Progenitor cell of endocrine pancreas (in vitro differentiated cells): ENCODE measurements around the gene FBXL2. TPM values are rescaled to one million over a fixed set of nuclear protein-coding genes. Genes with fewer than 3 reads are reported as not detected.
A peak's percentile ranks its signal among the peaks of the same experiment; 100 is the strongest.

Experiments
- DNase-seq: peaks from one replicate; pipeline ENCODE4 v3.0.0; 2021; ENCODE audit warnings: low spot score; ENCODE audit not compliant: unreplicated experiment
- H3K27ac Mint-ChIP-seq: 2 replicates; pipeline ENCODE4 v1.8.0; 2021; ENCODE audit warnings: mild to moderate bottlenecking, moderate library complexity, mixed read lengths
- H3K27me3 Mint-ChIP-seq: 2 replicates; pipeline ENCODE4 v1.8.0; 2021; ENCODE audit warnings: mixed read lengths
- H3K36me3 Mint-ChIP-seq: 2 replicates; pipeline ENCODE4 v1.8.0; 2022; ENCODE audit warnings: mixed read lengths; ENCODE audit not compliant: insufficient read depth
- H3K4me1 Mint-ChIP-seq: 2 replicates; pipeline ENCODE4 v1.8.0; 2021; ENCODE audit warnings: low read depth, mixed read lengths
- H3K4me3 Mint-ChIP-seq: 2 replicates; pipeline ENCODE4 v1.8.0; 2021; ENCODE audit warnings: low read depth, mild to moderate bottlenecking, moderate library complexity, mixed read lengths
- H3K9me3 Mint-ChIP-seq: 2 replicates; pipeline ENCODE4 v1.8.0; 2021; ENCODE audit warnings: low read depth, mixed read lengths
- CTCF ChIP-seq: fragments of 200-600 bp; sonication (generic); IDR thresholded peaks from one replicate; pipeline ENCODE4 v1.5.0; 2021; ENCODE audit warnings: antibody characterized with exemption, mild to moderate bottlenecking; ENCODE audit not compliant: unreplicated experiment
- total RNA-seq: library from RNA; stranded (reverse); gene quantifications from 2 replicates; pipeline ENCODE4 v1.2.1, GENCODE V29; 2021

FBXL2 gene
- total RNA-seq, 1 donor from 2014 or later = 23.9 TPM

DNA sequence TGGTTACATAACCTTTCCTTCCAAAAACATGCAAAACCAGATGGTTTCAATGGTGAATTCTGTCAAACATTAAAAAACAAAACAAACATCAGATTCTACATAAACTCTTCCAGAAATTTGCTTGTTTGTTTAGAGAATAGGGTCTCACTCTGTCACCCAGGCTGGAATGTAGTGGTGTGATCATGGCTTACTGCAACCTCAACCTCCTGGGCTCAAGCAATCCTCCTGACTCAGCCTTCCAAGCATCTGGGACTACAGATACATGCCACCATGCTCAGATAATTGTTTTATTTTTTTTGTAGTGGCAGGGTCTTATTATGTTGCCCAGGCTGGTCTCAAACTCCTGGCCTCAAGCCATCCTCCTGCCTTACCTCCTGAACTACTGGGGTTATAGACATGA lies 36.1 kb downstream of the FBXL2 start:
- TF ChIP-seq CTCF = no peak
- Mint-ChIP-seq H3K4me3 (no peak overlapping the region), H3K36me3 (peaks cover 17% of the 10 kb centered on the region), H3K27me3 (no peaks in the 10 kb centered on the region), H3K9me3 (peaks cover 10% of the 10 kb centered on the region), H3K27ac (no peak overlapping the region), H3K4me1 (peaks cover 7% of the 10 kb centered on the region)
- no peak for DNase-seq

- H3K4me3 Mint-ChIP-seq = no peak overlapping the region
- no peaks in the 10 kb centered on the region for H3K27me3 Mint-ChIP-seq
- DNase-seq = no peak
- H3K4me1 Mint-ChIP-seq = peaks cover 9% of the 10 kb centered on the region
- H3K27ac Mint-ChIP-seq = no peak overlapping the region
- peaks cover 5% of the 10 kb centered on the region for H3K9me3 Mint-ChIP-seq
- H3K36me3 Mint-ChIP-seq = peaks cover 17% of the 10 kb centered on the region
- TF ChIP-seq CTCF = no peak
Observed at GRCh38 chr3:33314993-33315392, 37.8 kb downstream of the FBXL2 start.

DNA sequence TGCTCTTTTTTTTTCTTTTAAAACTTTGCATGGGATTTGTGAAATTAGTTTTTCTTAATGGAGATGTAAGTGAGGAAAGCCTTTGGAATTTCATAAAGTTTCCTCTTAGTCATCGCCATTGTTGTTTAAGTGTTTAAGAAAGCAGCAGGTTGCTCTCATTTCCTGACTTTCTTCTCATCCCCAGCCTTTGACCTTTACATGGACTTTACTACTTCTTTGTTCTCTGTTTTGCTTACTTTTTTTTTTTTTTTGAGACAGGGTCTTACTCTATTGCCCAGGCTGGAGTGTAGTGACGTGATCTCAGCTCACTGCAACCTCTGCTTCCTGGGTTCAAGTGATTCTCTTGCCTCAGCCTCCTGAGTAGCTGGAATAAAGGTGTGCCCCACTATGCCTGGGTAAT lies 38.6 kb downstream of the FBXL2 start:
- H3K36me3 Mint-ChIP-seq = peaks cover 20% of the 10 kb centered on the region
- no peak overlapping the region for H3K4me3 Mint-ChIP-seq
- no peak for TF ChIP-seq CTCF
- peaks cover 5% of the 10 kb centered on the region for H3K9me3 Mint-ChIP-seq
- H3K27me3 Mint-ChIP-seq = no peaks in the 10 kb centered on the region
- H3K27ac Mint-ChIP-seq = peak overlapping the region; percentile 45
- peaks cover 9% of the 10 kb centered on the region for H3K4me1 Mint-ChIP-seq
- DNase-seq = no peak

DNA sequence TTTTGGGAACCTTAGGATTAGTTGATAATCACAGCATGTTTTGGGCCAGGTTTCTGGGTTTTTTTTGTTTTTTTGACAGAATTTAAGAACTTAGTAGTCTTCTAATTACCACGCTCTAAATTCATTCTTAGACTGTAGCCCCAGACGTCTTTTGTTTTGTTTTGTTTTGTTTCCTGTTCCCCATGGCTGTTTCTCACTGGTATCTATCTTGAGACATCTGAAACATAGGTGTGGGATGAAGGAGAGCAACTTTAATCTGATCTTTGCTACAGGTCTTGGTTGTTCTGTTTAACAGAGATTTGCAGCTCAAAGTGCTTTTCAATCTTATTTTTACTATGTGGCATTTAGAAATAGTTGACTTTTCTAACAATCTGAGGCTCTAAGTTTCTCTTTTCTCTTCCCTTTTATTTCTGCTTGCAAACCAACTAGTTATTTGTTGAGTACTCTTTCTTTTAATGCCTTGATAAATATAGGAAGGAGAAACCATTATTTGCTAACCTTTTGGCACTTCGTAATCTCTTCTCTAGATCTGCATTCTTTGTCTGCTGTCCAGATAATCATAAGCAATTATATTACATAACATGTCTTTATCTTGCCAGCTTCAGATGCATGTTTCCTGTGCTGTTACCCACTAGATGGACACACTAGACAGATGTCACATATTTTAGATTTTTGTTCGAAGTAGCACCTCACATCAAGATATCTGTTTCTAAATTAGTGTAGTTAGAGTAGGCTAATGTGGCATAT lies 40.9 kb downstream of the FBXL2 start:
- Mint-ChIP-seq H3K27ac (no peak overlapping the region), H3K36me3 (peaks cover 12% of the 10 kb centered on the region), H3K27me3 (no peaks in the 10 kb centered on the region), H3K4me1 (peaks cover 9% of the 10 kb centered on the region), H3K4me3 (no peak overlapping the region), H3K9me3 (no peaks in the 10 kb centered on the region)
- DNase-seq = no peak
- no peak for TF ChIP-seq CTCF

- DNase-seq = no peak
Observed at GRCh38 chr3:33318710-33319380, 41.6 kb downstream of the FBXL2 start.

More at GRCh38 chr3:33318710-33319380, 41.6 kb downstream of the FBXL2 start:
- Mint-ChIP-seq H3K4me1 (peaks cover 9% of the 10 kb centered on the region), H3K27me3 (no peaks in the 10 kb centered on the region), H3K9me3 (peaks cover 5% of the 10 kb centered on the region), H3K36me3 (peaks cover 16% of the 10 kb centered on the region), H3K27ac (no peak overlapping the region), H3K4me3 (no peak overlapping the region)
- TF ChIP-seq CTCF = no peak
